ENCODE data around the gene FBXO3.

- TF ChIP-seq CTCF (IDR thresholded peaks at IDR 0.05; ENCODE audit: insufficient read depth, low read length, poor library complexity, severe bottlenecking) (no peak), EZH2phosphoT487 (conservative IDR thresholded peaks at IDR 0.05; ENCODE audit: low read length) (no peak)
Observed at GRCh38 chr11:33735271-33736147, 38.8 kb downstream of the FBXO3 start.
